SHP77 (cell line): ENCODE data around the gene ACAA1.
"Not testable (repeated sequence)": the region's sequence is repeated elsewhere in the genome, so short reads cannot be mapped to it uniquely, and the experiment has no call there.

ENCODE experiments used
- DNase-seq, 2 experiments: peaks; one replicate each; lab custom pipeline; 2025; lab: John Stamatoyannopoulos, UW

Gene ACAA1

GRCh38 chr3:38136777-38137614, at the start of gene ACAA1:
TSS of gene ACAA1 (minus strand) at chr3:38137127. CDS start at chr3:38137035, 92 bp downstream.
- peak; percentile 95 to 98 for DNase-seq

GRCh38 chr3:38177181-38177580, 40.3 kb upstream of the ACAA1 start:
- no peak for DNase-seq

- DNase-seq, result no peak
Observed at GRCh38 chr3:38173834-38174418, 37.0 kb upstream of the ACAA1 start.

- no peak for DNase-seq
Observed at GRCh38 chr3:38171622-38172021, 34.7 kb upstream of the ACAA1 start.

- DNase-seq, result no peak
Observed at GRCh38 chr3:38170722-38171121, 33.8 kb upstream of the ACAA1 start.

- DNase-seq, result no peak
Observed at GRCh38 chr3:38169027-38169317, 32.0 kb upstream of the ACAA1 start.

- no peak for DNase-seq
Observed at GRCh38 chr3:38168151-38169026, 31.5 kb upstream of the ACAA1 start.

- no peak for DNase-seq
Observed at GRCh38 chr3:38167591-38167990, 30.7 kb upstream of the ACAA1 start.

GRCh38 chr3:38165722-38166387, 28.9 kb upstream of the ACAA1 start:
- DNase-seq, result peak in 1 of 2 experiments; percentile 63

GRCh38 chr3:38164952-38165721, 28.2 kb upstream of the ACAA1 start, which contains the start of gene OXSR1:
TSS of gene OXSR1 (plus strand) at chr3:38165537. CDS start at chr3:38165877, 340 bp downstream.
- DNase-seq, result peak; percentile 97 to 98

- DNase-seq, result peak in 1 of 2 experiments; percentile 91
Observed at GRCh38 chr3:38164643-38164951, 27.7 kb upstream of the ACAA1 start.

GRCh38 chr3:38163841-38164642, 27.1 kb upstream of the ACAA1 start:
- no peak for DNase-seq

GRCh38 chr3:38163117-38163840, 26.4 kb upstream of the ACAA1 start:
- DNase-seq, result peak; percentile 10 to 28

- not testable (repeated sequence) for DNase-seq
Observed at GRCh38 chr3:38160704-38161103, 23.8 kb upstream of the ACAA1 start.

GRCh38 chr3:38158472-38158871, 21.5 kb upstream of the ACAA1 start:
- DNase-seq, result no peak

- DNase-seq, result peak in 1 of 2 experiments; percentile 55
Observed at GRCh38 chr3:38157595-38157994, 20.7 kb upstream of the ACAA1 start.

- no peak for DNase-seq
Observed at GRCh38 chr3:38157117-38157516, 20.2 kb upstream of the ACAA1 start.

- no peak for DNase-seq
Observed at GRCh38 chr3:38155825-38156224, 18.9 kb upstream of the ACAA1 start.

- no peak for DNase-seq
Observed at GRCh38 chr3:38154625-38155255, 17.8 kb upstream of the ACAA1 start.
